Left renal pelvis (tissue), 4 donors: ENCODE measurements around the gene ABCD3. TPM values are rescaled to one million over a fixed set of nuclear protein-coding genes. Genes with fewer than 3 reads are reported as not detected.
"Not testable (repeated sequence)": the region's sequence is repeated elsewhere in the genome, so short reads cannot be mapped to it uniquely, and the experiment has no call there.

Experiments used
- DNase-seq, 4 donors: peaks; one replicate each; pipeline ENCODE4 v3.0.0-alpha.2; 2013; ENCODE audit warnings: low read depth in 4 of 4, low spot score in 3 of 4
- polyA plus RNA-seq, 4 donors: library from polyadenylated mRNA; unstranded; fragments of 120-200 nt; gene quantifications; one replicate each; pipeline ENCODE4 v1.2.1, GENCODE V29; 2013; ENCODE audit not compliant: insufficient read length in 4 of 4

The ABCD3 gene
- polyA plus RNA-seq, 4 donors = 33.7 to 74.1 (median 72.4) TPM

GRCh38 chr1:94448741-94449140 lies 30.6 kb downstream of the ABCD3 start:
- not testable (repeated sequence) for DNase-seq

- no peak for DNase-seq
Observed at GRCh38 chr1:94456736-94457135, 38.5 kb downstream of the ABCD3 start.

GRCh38 chr1:94462606-94463005 lies 44.4 kb downstream of the ABCD3 start:
- no peak for DNase-seq

GRCh38 chr1:94463056-94463764 lies 45.0 kb downstream of the ABCD3 start:
- no peak for DNase-seq

GRCh38 chr1:94463765-94464330 lies 45.7 kb downstream of the ABCD3 start:
- no peak for DNase-seq

GRCh38 chr1:94468708-94469107 lies 50.5 kb downstream of the ABCD3 start:
- DNase-seq = no peak

- DNase-seq = no peak
Observed at GRCh38 chr1:94471271-94471670, 53.1 kb downstream of the ABCD3 start.

GRCh38 chr1:94475232-94475631 lies 57.0 kb downstream of the ABCD3 start:
- no peak for DNase-seq

- DNase-seq = no peak
Observed at GRCh38 chr1:94479682-94480081, 61.5 kb downstream of the ABCD3 start.

GRCh38 chr1:94481473-94481933 lies 63.3 kb downstream of the ABCD3 start:
- DNase-seq = peak; percentile 18 to 45 (median 36)

- no peak for DNase-seq
Observed at GRCh38 chr1:94486990-94487389, 68.8 kb downstream of the ABCD3 start.

GRCh38 chr1:94490556-94490955 lies 72.4 kb downstream of the ABCD3 start:
- no peak for DNase-seq

GRCh38 chr1:94496076-94496755 lies 78.0 kb downstream of the ABCD3 start:
- no peak for DNase-seq

- DNase-seq = no peak
Observed at GRCh38 chr1:94501426-94501825, 83.2 kb downstream of the ABCD3 start.

GRCh38 chr1:94501935-94502334 lies 83.7 kb downstream of the ABCD3 start:
- no peak for DNase-seq

- DNase-seq = no peak
Observed at GRCh38 chr1:94503153-94503552, 85.0 kb downstream of the ABCD3 start.

- no peak for DNase-seq
Observed at GRCh38 chr1:94504601-94505000, 86.4 kb downstream of the ABCD3 start.

GRCh38 chr1:94512816-94513215 lies 94.6 kb downstream of the ABCD3 start:
- DNase-seq = no peak

GRCh38 chr1:94514095-94514727 lies 96.0 kb downstream of the ABCD3 start:
- DNase-seq = peak in 1 of 4 donors; percentile 11

GRCh38 chr1:94515296-94515947 lies 97.2 kb downstream of the ABCD3 start:
- no peak for DNase-seq

- no peak for DNase-seq
Observed at GRCh38 chr1:94519351-94519750, 101.2 kb downstream of the ABCD3 start.
